Adrenal gland (tissue), 5 donors: ENCODE results near the gene DHCR24.

Experiments used
- CTCF ChIP-seq, 6 experiments: fragments of 450-650 bp in 4 of 6; fragments of 200-600 bp in 2 of 6; sonication (generic) in 1 of 6; IDR thresholded peaks; 1 replicate in 5 of 6; 2 replicates in 1 of 6; pipeline versions ENCODE4 v1.5.1 to v1.8.0; 2016 to 2021; ENCODE audit warnings: antibody characterized with exemption in 6 of 6, mild to moderate bottlenecking in 2 of 6, moderate library complexity in 1 of 6
- POLR2A ChIP-seq, 2 donors: fragments of 450-650 bp; IDR thresholded peaks; one replicate each; pipeline ENCODE4 v1.6.1; 2017; ENCODE audit warnings: antibody characterized with exemption in 2 of 2, mild to moderate bottlenecking in 2 of 2, moderate library complexity in 1 of 2
- donor health status: DM: no; HTN: no; CAD: no.

DNA sequence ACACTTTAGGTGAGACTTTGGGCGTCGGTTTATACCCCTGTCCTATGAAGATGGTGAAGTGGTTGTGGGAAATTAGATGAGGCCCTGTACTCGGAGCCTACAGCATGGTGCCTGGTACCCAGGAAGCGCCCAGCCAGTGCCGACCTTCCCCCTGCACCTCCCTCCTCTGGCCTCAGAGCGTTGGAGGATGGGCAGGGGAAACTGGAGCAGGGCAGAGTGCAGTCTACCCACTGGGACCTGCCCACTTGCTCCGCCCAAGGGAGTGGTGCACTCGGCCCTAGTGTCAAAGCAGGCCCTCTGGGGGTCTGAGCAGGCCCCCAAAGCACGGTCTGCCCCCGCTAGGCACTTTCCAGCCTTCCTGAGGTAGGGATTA lies 72.9 kb downstream of the DHCR24 start:
- TF ChIP-seq CTCF (IDR thresholded peaks at IDR 0.05) (no peak), POLR2A (IDR thresholded peaks at IDR 0.05) (no peak)
